ENCODE data around the gene EYS.

- no peak for TF ChIP-seq CTCF (IDR thresholded peaks at IDR 0.05)
- TF ChIP-seq POLR2AphosphoS5 (IDR thresholded peaks at IDR 0.05): no peak
Measured at GRCh38 chr6:64040113-64040512, 1666.9 kb downstream of the EYS start.
